ENCODE data around the gene SUSD4. TPM values are rescaled to one million over a fixed set of nuclear protein-coding genes. Genes with fewer than 3 reads are reported as not detected.

Gene SUSD4
- total and polyA plus RNA-seq, 2 of the 8 experiments (the other 6 are each of a cell fraction or from before 2014, with no cell fraction given), result 3.9 to 5.2 TPM

- no peak overlapping the region for H3K9ac ChIP-seq (replicated peaks in 1 of 4; ENCODE audit: extremely low read depth in 1 of 4, low read depth in 3 of 4, low read length in 3 of 4)
- no peak overlapping the region for H2AK5ac ChIP-seq (ENCODE audit: low read depth, low read length)
- TF ChIP-seq TAF7 (optimal IDR thresholded peaks at IDR 0.05; ENCODE audit: borderline replicate concordance, low read depth, low read length) (no peak), TCF12 (IDR thresholded peaks at IDR 0.05; ENCODE audit: low read depth, low read length) (no peak), HDAC6 (IDR thresholded peaks at IDR 0.05; ENCODE audit: low read depth, low read length) (no peak), SUZ12 (IDR thresholded peaks at IDR 0.05; ENCODE audit: low read length) (no peak)
- H2AFZ ChIP-seq (ENCODE audit: low read length), result no peak overlapping the region
- DNase-seq (ENCODE audit: low read depth in 1 of 2, low spot score in 2 of 2) (no peak), FAIRE-seq (no peak)
- no peak overlapping the region for H3K27ac ChIP-seq (ENCODE audit: low read depth, low read length)
- H4K91ac ChIP-seq (replicated peaks; ENCODE audit: insufficient read length, low read length), result no peak overlapping the region
- H3K4me2 ChIP-seq (ENCODE audit: insufficient read depth in 1 of 2, low read depth in 2 of 2, low read length in 2 of 2), result no peak overlapping the region
- H3K23me2 ChIP-seq (ENCODE audit: low read depth, low read length), result no peaks in the 10 kb centered on the region
- no peaks in the 10 kb centered on the region for H3K79me2 ChIP-seq (ENCODE audit: control insufficient read depth in 1 of 2, insufficient read depth in 2 of 2, low read length in 2 of 2)
- no peaks in the 10 kb centered on the region for H3K36me3 ChIP-seq (ENCODE audit: control insufficient read depth in 2 of 4, insufficient read depth in 4 of 4, low read length in 3 of 4)
- no peak overlapping the region for H2BK5ac ChIP-seq (ENCODE audit: low read depth, low read length)
- no peaks in the 10 kb centered on the region; a peak in 1 of 7 replicates for H3K27me3 ChIP-seq (replicated peaks in 1 of 4; ENCODE audit: control insufficient read depth in 3 of 4, extremely low read depth in 1 of 4, insufficient read depth in 3 of 4, low read length in 3 of 4)
- ChIA-PET POLR2A (ENCODE audit: partially characterized antibody) (no interaction called here), CTCF (ENCODE audit: partially characterized antibody) (no interaction called here)
- H3K23ac ChIP-seq (ENCODE audit: insufficient read length), result no peak overlapping the region
- no peak overlapping the region for H2BK120ac ChIP-seq (replicated peaks; ENCODE audit: low read depth, low read length)
- H3K18ac ChIP-seq (ENCODE audit: extremely low read depth, low read length), result no peak overlapping the region
- H2BK12ac ChIP-seq (ENCODE audit: low read depth, low read length), result no peak overlapping the region
- WGBS, 2 experiments (ENCODE audit: extremely low coverage in 1 of 2, insufficient coverage in 1 of 2, insufficient read length in 1 of 2, insufficient replicate concordance in 2 of 2, low coverage in 1 of 2, low lambda C conversion rate in 2 of 2, missing lambda C conversion rate in 1 of 2), result 83% methylated on average over 4 of the region's 4 CpGs; no CpG with 5 or more reads in 1 of the 2 experiments
- H4K5ac ChIP-seq (ENCODE audit: insufficient read length, low read depth, low read length), result no peak overlapping the region
- H3K4ac ChIP-seq (replicated peaks; ENCODE audit: insufficient read length, low read depth, low read length), result no peak overlapping the region
- no peak overlapping the region for H3K4me3 ChIP-seq (ENCODE audit: extremely low read depth in 1 of 4, insufficient read depth in 2 of 4, low read depth in 3 of 4, low read length in 4 of 4)
- no peak overlapping the region for H3K56ac ChIP-seq (replicated peaks; ENCODE audit: insufficient read length, low read depth, low read length)
- no peak overlapping the region for H3K14ac ChIP-seq (ENCODE audit: insufficient read length)
- H3K79me1 ChIP-seq (ENCODE audit: low read depth, low read length), result no peaks in the 10 kb centered on the region
- H4K8ac ChIP-seq (ENCODE audit: extremely low read depth, insufficient read depth, low read length), result no peak overlapping the region
- H4K20me1 ChIP-seq (replicated peaks in 1 of 2; ENCODE audit: control insufficient read depth in 1 of 2, insufficient read depth in 2 of 2, low read length in 2 of 2), result peaks cover 0 to 3% of the 10 kb centered on the region in 2 experiments
- H2BK20ac ChIP-seq (ENCODE audit: low read length), result no peak overlapping the region
- no peak overlapping the region for H2BK15ac ChIP-seq (ENCODE audit: low read length)
- H3K4me1 ChIP-seq (replicated peaks in 1 of 4; ENCODE audit: control insufficient read depth in 3 of 4, insufficient read depth in 4 of 4, low read length in 3 of 4), result no peaks in the 10 kb centered on the region
- no peaks in the 10 kb centered on the region for H3K9me3 ChIP-seq (ENCODE audit: insufficient read depth in 2 of 2, low read depth in 1 of 2, low read length in 1 of 2)
Measured at GRCh38 chr1:223269006-223269405, 95.0 kb downstream of the SUSD4 start.

Measured in H1 (cell line).